BE2C (cell line): ENCODE results near the gene NLN.
"Not testable (repeated sequence)": the region's sequence is repeated elsewhere in the genome, so short reads cannot be mapped to it uniquely, and the experiment has no call there.

Experiments used
- DNase-seq: peaks from one replicate; pipeline ENCODE4 v3.0.0-alpha.2; 2020
- H3K27me3 ChIP-seq: fragments of 250-450 bp; sonication (Bioruptor Pico); 2 replicates; pipeline ENCODE4 v1.5.1; 2020; ENCODE audit warnings: mild to moderate bottlenecking
- H3K36me3 ChIP-seq: fragments of 250-450 bp; sonication (Bioruptor Pico); 2 replicates; pipeline ENCODE4 v1.5.1; 2020; ENCODE audit warnings: mild to moderate bottlenecking
- H3K4me1 ChIP-seq: fragments of 250-450 bp; sonication (Bioruptor Pico); 2 replicates; pipeline ENCODE4 v1.5.1; 2020
- H3K4me3 ChIP-seq: 2 replicates; pipeline ENCODE4 v1.5.1; 2011; ENCODE audit warnings: low read depth, low read length
- H3K9me3 ChIP-seq: fragments of 250-450 bp; sonication (Bioruptor Pico); 2 replicates; pipeline ENCODE4 v1.5.1; 2020
- TF ChIP-seq, protein P1 (sequence below): IDR thresholded peaks from 2 replicates; pipeline ENCODE4 v1.5.1; 2012; ENCODE audit warnings: mild to moderate bottlenecking, low read depth, low read length

NLN gene

DNA sequence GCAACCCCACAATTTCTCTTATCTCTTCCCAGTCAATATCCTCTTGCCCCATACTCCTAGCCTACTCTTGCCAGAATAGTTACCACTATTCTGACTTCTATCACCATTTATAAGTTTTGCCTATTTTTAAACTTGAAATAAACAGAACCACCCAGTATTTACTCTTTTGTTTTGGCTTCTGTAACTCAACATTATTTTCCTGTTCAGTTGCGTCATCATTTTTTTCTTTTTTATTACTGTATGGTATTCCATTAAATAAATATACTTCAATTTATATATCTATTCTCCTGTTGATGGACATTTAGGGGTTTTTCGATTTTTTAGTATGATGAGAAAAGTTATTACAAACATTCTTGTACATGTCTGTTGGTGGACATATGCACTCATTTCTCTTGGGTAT is 141.7 kb downstream of the NLN start:
- no peaks in the 10 kb centered on the region for H3K9me3 ChIP-seq
- no peaks in the 10 kb centered on the region for H3K36me3 ChIP-seq
- no peaks in the 10 kb centered on the region for H3K27me3 ChIP-seq
- no peak for DNase-seq
- TF ChIP-seq, protein P1, sequence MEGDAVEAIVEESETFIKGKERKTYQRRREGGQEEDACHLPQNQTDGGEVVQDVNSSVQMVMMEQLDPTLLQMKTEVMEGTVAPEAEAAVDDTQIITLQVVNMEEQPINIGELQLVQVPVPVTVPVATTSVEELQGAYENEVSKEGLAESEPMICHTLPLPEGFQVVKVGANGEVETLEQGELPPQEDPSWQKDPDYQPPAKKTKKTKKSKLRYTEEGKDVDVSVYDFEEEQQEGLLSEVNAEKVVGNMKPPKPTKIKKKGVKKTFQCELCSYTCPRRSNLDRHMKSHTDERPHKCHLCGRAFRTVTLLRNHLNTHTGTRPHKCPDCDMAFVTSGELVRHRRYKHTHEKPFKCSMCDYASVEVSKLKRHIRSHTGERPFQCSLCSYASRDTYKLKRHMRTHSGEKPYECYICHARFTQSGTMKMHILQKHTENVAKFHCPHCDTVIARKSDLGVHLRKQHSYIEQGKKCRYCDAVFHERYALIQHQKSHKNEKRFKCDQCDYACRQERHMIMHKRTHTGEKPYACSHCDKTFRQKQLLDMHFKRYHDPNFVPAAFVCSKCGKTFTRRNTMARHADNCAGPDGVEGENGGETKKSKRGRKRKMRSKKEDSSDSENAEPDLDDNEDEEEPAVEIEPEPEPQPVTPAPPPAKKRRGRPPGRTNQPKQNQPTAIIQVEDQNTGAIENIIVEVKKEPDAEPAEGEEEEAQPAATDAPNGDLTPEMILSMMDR, result no peak
- H3K4me3 ChIP-seq, result no peak overlapping the region
- no peaks in the 10 kb centered on the region for H3K4me1 ChIP-seq

DNA sequence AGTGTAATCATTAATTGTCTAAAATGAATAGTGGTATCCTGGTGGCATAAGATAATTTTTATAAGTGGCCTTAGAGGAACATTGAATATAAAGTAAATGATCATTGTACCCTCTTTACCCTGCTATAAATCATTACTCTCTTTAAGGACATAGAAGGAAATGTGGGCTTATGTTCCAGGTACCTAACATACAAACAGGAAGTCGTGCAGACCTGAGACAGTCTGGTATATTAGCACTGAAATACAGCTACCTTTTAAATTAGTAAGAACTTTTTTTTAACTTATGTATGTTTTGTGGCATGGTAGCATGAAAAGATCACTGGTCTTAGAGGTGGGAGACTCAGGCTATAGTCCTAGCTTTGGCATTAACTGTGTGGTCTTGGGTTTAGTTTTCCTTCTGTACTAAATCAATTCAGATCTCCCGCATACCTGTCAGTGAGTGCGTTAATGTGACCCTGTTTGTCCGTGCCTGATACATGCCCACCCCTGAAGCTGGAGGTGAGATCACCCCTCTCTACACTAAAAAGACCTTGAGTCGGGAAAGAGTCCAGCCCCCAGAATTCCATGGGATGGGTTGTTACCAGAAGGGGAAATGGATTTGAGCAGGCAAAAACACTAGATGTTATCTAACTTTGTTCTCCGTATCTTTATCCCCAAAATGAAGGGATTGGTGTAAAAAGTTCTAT is 145.0 kb downstream of the NLN start:
- Histone ChIP-seq H3K9me3 (no peaks in the 10 kb centered on the region), H3K27me3 (no peaks in the 10 kb centered on the region), H3K4me1 (no peaks in the 10 kb centered on the region), H3K4me3 (no peak overlapping the region), H3K36me3 (no peaks in the 10 kb centered on the region)
- TF ChIP-seq, protein P1, result no peak
- DNase-seq, result no peak

DNA sequence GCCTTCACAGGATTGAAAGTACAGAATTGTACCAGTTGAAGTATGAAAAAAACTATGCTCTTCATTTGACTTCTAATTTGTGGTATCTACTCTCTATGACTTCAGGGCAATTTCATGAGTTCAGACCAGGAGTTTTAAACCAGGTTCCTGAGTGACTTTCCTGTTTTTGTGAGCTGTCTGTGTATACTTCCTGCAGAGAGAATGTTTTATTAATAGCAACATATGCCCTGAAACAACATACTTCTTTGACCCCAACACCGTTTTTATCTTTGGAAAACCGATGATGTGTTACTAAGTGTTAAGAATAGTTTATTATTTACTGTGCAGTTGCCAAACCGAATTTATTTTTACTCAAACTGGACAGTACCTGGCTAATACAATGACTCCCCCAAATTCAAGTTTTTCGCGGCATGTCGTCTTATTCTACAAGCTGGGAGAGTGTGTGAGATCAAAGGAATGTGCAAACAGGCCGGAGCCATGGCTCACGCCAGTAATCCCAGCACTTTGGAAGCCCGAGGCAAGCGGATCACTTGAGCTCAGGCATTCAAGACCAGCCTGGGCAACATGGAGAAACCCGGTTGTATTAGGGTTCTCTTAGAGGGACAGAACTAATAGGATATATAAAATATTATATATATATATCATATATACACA is 145.7 kb downstream of the NLN start:
- Histone ChIP-seq H3K4me3 (no peak overlapping the region), H3K9me3 (no peaks in the 10 kb centered on the region), H3K27me3 (no peaks in the 10 kb centered on the region), H3K36me3 (no peaks in the 10 kb centered on the region), H3K4me1 (no peaks in the 10 kb centered on the region)
- no peak for DNase-seq
- TF ChIP-seq, protein P1, result no peak

DNA sequence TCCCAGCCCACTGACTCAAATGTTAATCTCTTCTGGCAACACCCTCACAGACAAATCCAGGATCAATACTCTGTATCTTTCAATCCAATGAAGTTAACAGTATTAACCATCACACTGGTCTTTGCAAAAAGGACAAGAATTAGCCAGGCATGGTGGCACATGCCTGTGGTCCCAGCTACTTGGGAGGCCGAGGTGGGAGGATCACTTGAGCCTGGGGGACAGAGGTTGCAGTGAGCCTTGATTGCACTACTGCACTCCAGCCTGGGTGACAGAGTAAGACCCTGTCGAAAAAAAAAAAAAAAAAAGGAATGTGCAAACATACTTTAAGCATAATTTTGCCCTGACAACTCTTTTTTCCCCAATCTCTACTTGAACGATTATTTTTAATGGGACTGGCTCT is 146.5 kb downstream of the NLN start:
- H3K4me1 ChIP-seq, result no peaks in the 10 kb centered on the region
- no peaks in the 10 kb centered on the region for H3K36me3 ChIP-seq
- no peak for DNase-seq
- H3K27me3 ChIP-seq, result no peaks in the 10 kb centered on the region
- H3K4me3 ChIP-seq, result no peak overlapping the region
- TF ChIP-seq, protein P1, result no peak
- H3K9me3 ChIP-seq, result no peaks in the 10 kb centered on the region

DNA sequence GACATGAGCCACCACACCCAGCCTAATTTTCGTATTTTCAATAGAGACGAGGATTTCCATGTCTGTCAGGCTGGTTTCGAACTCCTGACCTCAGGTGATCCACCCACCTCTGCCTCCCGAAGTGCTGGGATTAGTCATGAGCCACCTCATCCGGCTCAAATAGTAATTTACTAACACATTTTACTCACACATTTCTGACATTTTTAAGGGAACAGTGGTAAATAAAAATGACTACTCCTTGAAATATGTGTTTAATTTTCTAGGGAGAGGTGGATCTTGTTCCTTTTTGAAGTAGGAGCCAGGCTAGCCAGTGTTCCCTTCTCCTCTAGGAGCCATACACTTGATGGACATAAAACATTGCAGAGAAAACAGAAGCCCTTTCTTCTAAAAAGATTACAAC is 149.2 kb downstream of the NLN start:
- Histone ChIP-seq H3K4me3 (no peak overlapping the region), H3K4me1 (no peaks in the 10 kb centered on the region), H3K27me3 (no peaks in the 10 kb centered on the region), H3K9me3 (no peaks in the 10 kb centered on the region), H3K36me3 (no peaks in the 10 kb centered on the region)
- no peak for DNase-seq
- TF ChIP-seq, protein P1, result no peak

DNA sequence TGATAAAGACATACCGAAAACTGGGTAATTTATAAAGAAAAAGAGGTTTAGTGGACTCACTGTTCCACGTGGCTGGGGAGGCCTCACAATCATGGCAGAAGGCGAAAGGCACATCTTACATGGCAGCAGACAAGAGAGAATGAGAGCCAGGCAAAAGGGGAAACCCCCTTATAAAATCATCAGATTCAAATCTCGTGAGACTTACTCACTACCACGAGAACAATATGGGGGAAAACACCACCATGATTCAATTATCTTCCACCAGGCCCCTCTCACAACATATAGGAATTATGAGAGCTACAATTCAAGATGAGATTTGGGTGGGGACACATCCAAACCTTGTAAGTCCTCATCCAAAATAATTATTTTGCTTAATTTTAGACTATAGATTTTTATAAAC is 149.8 kb downstream of the NLN start:
- H3K4me1 ChIP-seq, DNase-seq, H3K27me3 ChIP-seq, H3K4me3 ChIP-seq, H3K9me3 ChIP-seq, H3K36me3 ChIP-seq: not testable (repeated sequence)
